ENCODE results near the gene OTOP3. TPM values are rescaled to one million over a fixed set of nuclear protein-coding genes. Genes with fewer than 3 reads are reported as not detected.

OTOP3 gene
- polyA plus RNA-seq, 3 donors, result not detected

Other genes with a start within 250 kb of the OTOP3 start
- under 1 TPM; 0.28 to 0.83 (median 0.47) TPM for gene CD300LF, start 223.0 kb upstream of the OTOP3 start, polyA plus RNA-seq (ENCODE audit: insufficient read length in 3 of 3)
- gene RAB37, start 198.6 kb upstream of the OTOP3 start, polyA plus RNA-seq (ENCODE audit: insufficient read length in 3 of 3), result 1 to 10 TPM; 5.3 to 6.7 (median 6.2) TPM
- gene NHERF1, start 187.3 kb upstream of the OTOP3 start, polyA plus RNA-seq (ENCODE audit: insufficient read length in 3 of 3), result 100 to 1,000 TPM; 158 to 197 (median 171) TPM
- gene NAT9, start 159.6 kb upstream of the OTOP3 start, polyA plus RNA-seq (ENCODE audit: insufficient read length in 3 of 3), result 10 to 100 TPM; 40.8 to 54.9 (median 46.7) TPM
- under 1 TPM; 0.16 to 0.36 (median 0.32) TPM for gene GRIN2C, start 76.0 kb upstream of the OTOP3 start, polyA plus RNA-seq (ENCODE audit: insufficient read length in 3 of 3)
- 1 to 10 TPM; 5.6 to 8.7 (median 8.6) TPM for gene FDXR, start 62.9 kb upstream of the OTOP3 start, polyA plus RNA-seq (ENCODE audit: insufficient read length in 3 of 3)
- under 1 TPM; 0.25 to 0.67 (median 0.29) TPM for gene FADS6, start 42.3 kb upstream of the OTOP3 start, polyA plus RNA-seq (ENCODE audit: insufficient read length in 3 of 3)
- gene USH1G, start 12.6 kb upstream of the OTOP3 start, polyA plus RNA-seq (ENCODE audit: insufficient read length in 3 of 3), result 1 to 10 TPM in 1 of 3 donors, under 1 TPM in 2; 0.56 to 1.2 (median 0.70) TPM
- not detected for gene OTOP2, start 11.6 kb upstream of the OTOP3 start, polyA plus RNA-seq (ENCODE audit: insufficient read length in 3 of 3)
- 10 to 100 TPM in 2 of 3 donors, 1 to 10 TPM in 1; 9.2 to 16.8 (median 13.8) TPM for gene HID1, start 36.9 kb downstream of the OTOP3 start, polyA plus RNA-seq (ENCODE audit: insufficient read length in 3 of 3)
- gene CDR2L, start 51.7 kb downstream of the OTOP3 start, polyA plus RNA-seq (ENCODE audit: insufficient read length in 3 of 3), result 10 to 100 TPM in 1 of 3 donors, 1 to 10 TPM in 2; 8.0 to 11.4 (median 8.8) TPM
- gene MRPL58, start 76.8 kb downstream of the OTOP3 start, polyA plus RNA-seq (ENCODE audit: insufficient read length in 3 of 3), result 10 to 100 TPM; 26.1 to 28.4 (median 27.0) TPM
- 100 to 1,000 TPM; 297 to 353 (median 303) TPM for gene ATP5PD, start 111.1 kb downstream of the OTOP3 start, polyA plus RNA-seq (ENCODE audit: insufficient read length in 3 of 3)
- gene KCTD2, start 111.3 kb downstream of the OTOP3 start, polyA plus RNA-seq (ENCODE audit: insufficient read length in 3 of 3), result 10 to 100 TPM; 28.8 to 32.0 (median 30.2) TPM
- gene SLC16A5, start 152.1 kb downstream of the OTOP3 start, polyA plus RNA-seq (ENCODE audit: insufficient read length in 3 of 3), result 10 to 100 TPM; 22.0 to 38.4 (median 26.1) TPM
- gene ARMC7, start 174.1 kb downstream of the OTOP3 start, polyA plus RNA-seq (ENCODE audit: insufficient read length in 3 of 3), result 10 to 100 TPM; 15.2 to 17.7 (median 15.8) TPM
- 10 to 100 TPM; 46.9 to 70.1 (median 61.7) TPM for gene NT5C, start 195.8 kb downstream of the OTOP3 start, polyA plus RNA-seq (ENCODE audit: insufficient read length in 3 of 3)
- 100 to 1,000 TPM in 2 of 3 donors, 10 to 100 TPM in 1; 98.8 to 104 (median 104) TPM for gene JPT1, start 218.6 kb downstream of the OTOP3 start, polyA plus RNA-seq (ENCODE audit: insufficient read length in 3 of 3)
- gene SUMO2, start 247.1 kb downstream of the OTOP3 start, polyA plus RNA-seq (ENCODE audit: insufficient read length in 3 of 3), result 100 to 1,000 TPM; 609 to 769 (median 709) TPM